Osteoblast (primary cell): ENCODE results near the gene EXOG. TPM values are rescaled to one million over a fixed set of nuclear protein-coding genes. Genes with fewer than 3 reads are reported as not detected.

ENCODE experiments used
- DNase-seq: peaks from one replicate; pipeline ENCODE4 v3.0.0; 2011; ENCODE audit warnings: low spot score, mixed read lengths; ENCODE audit not compliant: insufficient read length; ENCODE audit errors: missing footprints
- H2AFZ ChIP-seq: 2 replicates; pipeline ENCODE4 v1.6.0; 2011; ENCODE audit warnings: mild to moderate bottlenecking, low read length
- H3K27ac ChIP-seq: 2 replicates; pipeline ENCODE4 v1.5.1; 2011; ENCODE audit warnings: mild to moderate bottlenecking, low read depth, low read length, moderate library complexity
- H3K27me3 ChIP-seq: 2 replicates; pipeline ENCODE4 v1.6.0; 2012; ENCODE audit warnings: mild to moderate bottlenecking, control low read depth, inconsistent platforms, low read length, moderate library complexity; ENCODE audit not compliant: insufficient read depth
- H3K36me3 ChIP-seq: 2 replicates; pipeline ENCODE4 v1.5.1; 2011; ENCODE audit warnings: mild to moderate bottlenecking, low read length, control low read depth, moderate library complexity; ENCODE audit not compliant: insufficient read depth
- H3K4me1 ChIP-seq: 2 replicates; pipeline ENCODE4 v1.5.1; 2011; ENCODE audit warnings: mild to moderate bottlenecking, low read length, control low read depth, moderate library complexity; ENCODE audit not compliant: insufficient read depth
- H3K4me2 ChIP-seq: 2 replicates; pipeline ENCODE4 v1.6.0; 2011; ENCODE audit warnings: mild to moderate bottlenecking, low read length; ENCODE audit not compliant: insufficient read depth
- H3K4me3 ChIP-seq: fragments of 200-600 bp; sonication (generic); 3 replicates; pipeline ENCODE4 v1.5.1; 2012; ENCODE audit warnings: mild to moderate bottlenecking, low read length, inconsistent platforms; ENCODE audit not compliant: insufficient read depth
- H3K79me2 ChIP-seq: 2 replicates; pipeline ENCODE4 v1.6.0; 2012; ENCODE audit warnings: mild to moderate bottlenecking, low read length, control low read depth, inconsistent platforms; ENCODE audit not compliant: insufficient read depth
- H3K9me3 ChIP-seq: 2 replicates; pipeline ENCODE4 v1.5.1; 2011; ENCODE audit warnings: low read depth, low read length, control low read depth
- H4K20me1 ChIP-seq: 2 replicates; pipeline ENCODE4 v1.6.0; 2012; ENCODE audit warnings: mild to moderate bottlenecking, low read length, control low read depth; ENCODE audit not compliant: insufficient read depth
- CTCF ChIP-seq: IDR thresholded peaks from 2 replicates; pipeline ENCODE4 v1.5.1; 2011; ENCODE audit warnings: mild to moderate bottlenecking, low read depth, low read length, moderate library complexity; ENCODE audit errors: extremely low read depth
- total RNA-seq: library from RNA; depleted of rRNA; stranded (reverse); fragments of >200 nt; gene quantifications from 2 replicates; pipeline ENCODE4 v1.2.3, GENCODE V29; 2012

The EXOG gene
- total RNA-seq, 1 donor, result 14.5 TPM

DNA sequence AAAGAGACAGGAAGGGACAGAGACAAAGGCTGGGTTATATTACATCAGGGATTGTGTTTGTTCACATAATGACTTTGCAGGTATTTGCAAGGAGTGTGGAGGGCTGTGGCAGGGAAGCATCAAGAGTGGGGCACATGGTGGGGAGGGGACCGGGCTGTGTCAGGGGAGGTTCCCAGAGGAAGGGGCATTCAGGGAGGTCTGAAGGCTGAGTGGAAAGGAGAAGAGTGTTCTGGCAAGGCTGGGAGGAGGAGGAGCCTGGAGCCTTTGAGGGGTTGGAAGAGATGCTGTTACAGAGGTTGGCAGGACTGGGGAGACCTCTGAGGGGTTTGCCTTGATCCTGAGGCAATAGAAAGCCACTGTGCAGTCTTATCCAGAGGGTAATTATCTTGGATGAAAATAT, 49.4 kb downstream of the EXOG start:
- Histone ChIP-seq H3K4me1 (peaks cover 13% of the 10 kb centered on the region), H3K9me3 (no peaks in the 10 kb centered on the region), H2AFZ (no peak overlapping the region), H4K20me1 (peaks cover 7% of the 10 kb centered on the region), H3K4me2 (no peak overlapping the region), H3K27me3 (peaks cover 9% of the 10 kb centered on the region), H3K27ac (no peak overlapping the region), H3K79me2 (no peaks in the 10 kb centered on the region), H3K36me3 (no peaks in the 10 kb centered on the region), H3K4me3 (no peak overlapping the region)
- no peak for DNase-seq
- TF ChIP-seq CTCF, result no peak

GRCh38 chr3:38545983-38546382, 49.8 kb downstream of the EXOG start:
- TF ChIP-seq CTCF, result no peak
- no peak overlapping the region for H2AFZ ChIP-seq
- H3K4me3 ChIP-seq, result no peak overlapping the region
- H3K36me3 ChIP-seq, result no peaks in the 10 kb centered on the region
- H3K4me2 ChIP-seq, result no peak overlapping the region
- H3K79me2 ChIP-seq, result no peaks in the 10 kb centered on the region
- H3K4me1 ChIP-seq, result peaks cover 13% of the 10 kb centered on the region
- peaks cover 9% of the 10 kb centered on the region for H3K27me3 ChIP-seq
- no peak for DNase-seq
- no peaks in the 10 kb centered on the region for H3K9me3 ChIP-seq
- peaks cover 5% of the 10 kb centered on the region for H4K20me1 ChIP-seq
- no peak overlapping the region for H3K27ac ChIP-seq

DNA sequence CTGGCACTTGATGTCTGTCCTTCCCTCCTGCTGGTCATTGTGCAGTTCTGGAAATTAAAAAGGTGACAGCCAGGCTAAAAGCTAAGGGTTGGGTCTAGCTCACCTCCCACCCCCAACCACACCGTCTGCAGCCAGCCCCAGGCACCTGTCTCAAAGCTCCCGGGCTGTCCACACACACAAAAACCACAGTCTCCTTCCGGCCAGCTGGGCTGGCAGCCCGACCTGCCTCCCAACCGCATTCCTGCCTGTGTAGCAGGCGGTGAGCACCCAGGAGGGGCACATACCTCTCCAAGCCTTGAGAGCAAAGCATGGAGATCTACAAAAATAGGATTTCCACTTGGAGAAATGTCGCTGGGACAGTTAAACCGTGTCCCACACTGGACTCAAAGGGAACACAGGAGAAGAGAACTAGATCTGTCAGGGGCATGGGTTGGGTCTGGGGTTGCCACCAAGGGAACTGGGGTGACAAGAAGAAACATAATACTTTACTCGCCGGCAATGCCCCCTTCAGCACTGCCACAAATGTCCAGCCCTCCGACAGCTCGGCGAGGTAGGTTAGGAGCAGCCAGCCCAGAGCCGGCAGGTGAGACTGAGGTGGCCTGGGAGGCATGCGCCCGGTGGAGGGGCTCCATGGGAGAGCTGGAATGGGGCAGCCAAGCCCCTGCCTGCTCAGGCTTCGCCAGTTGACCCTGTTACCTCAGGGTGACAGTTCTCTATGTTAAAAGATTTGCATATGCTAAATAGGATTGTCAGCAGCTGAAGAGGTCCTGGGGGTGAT, 52.2 kb downstream of the EXOG start:
- H2AFZ ChIP-seq, result no peak overlapping the region
- no peak overlapping the region for H3K27ac ChIP-seq
- no peak for TF ChIP-seq CTCF
- H3K9me3 ChIP-seq, result no peaks in the 10 kb centered on the region
- H3K4me1 ChIP-seq, result no peaks in the 10 kb centered on the region
- peaks cover 3% of the 10 kb centered on the region for H4K20me1 ChIP-seq
- no peak for DNase-seq
- no peaks in the 10 kb centered on the region for H3K36me3 ChIP-seq
- H3K4me3 ChIP-seq, result no peak overlapping the region
- peaks cover 6% of the 10 kb centered on the region for H3K27me3 ChIP-seq
- H3K79me2 ChIP-seq, result no peaks in the 10 kb centered on the region
- H3K4me2 ChIP-seq, result no peak overlapping the region

DNA sequence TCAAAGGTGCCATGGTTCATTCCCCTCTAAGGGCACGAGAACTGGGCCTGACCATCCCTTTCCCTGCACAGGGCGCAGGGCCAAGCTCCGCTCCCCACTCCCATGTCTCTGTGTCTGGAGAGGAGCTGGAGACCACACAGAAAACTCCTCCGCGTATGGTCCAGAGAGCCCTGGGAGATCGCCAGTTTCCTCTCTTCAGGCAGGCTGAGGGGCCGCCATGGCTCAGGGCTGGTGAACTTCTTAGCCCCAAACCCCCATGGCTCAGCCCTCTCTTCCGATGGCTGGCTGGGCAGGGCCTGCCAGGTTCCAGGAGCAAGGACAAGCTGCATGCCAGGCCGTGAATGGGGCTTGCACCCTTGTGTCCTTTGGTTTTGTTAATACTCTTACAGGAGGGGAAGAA, 52.9 kb downstream of the EXOG start:
- no peaks in the 10 kb centered on the region for H3K4me1 ChIP-seq
- H3K79me2 ChIP-seq, result no peaks in the 10 kb centered on the region
- no peaks in the 10 kb centered on the region for H3K36me3 ChIP-seq
- no peak overlapping the region for H3K27ac ChIP-seq
- no peaks in the 10 kb centered on the region for H4K20me1 ChIP-seq
- no peak for DNase-seq
- H2AFZ ChIP-seq, result no peak overlapping the region
- H3K9me3 ChIP-seq, result no peaks in the 10 kb centered on the region
- TF ChIP-seq CTCF, result no peak
- no peak overlapping the region for H3K4me2 ChIP-seq
- peaks cover 5% of the 10 kb centered on the region for H3K27me3 ChIP-seq
- no peak overlapping the region for H3K4me3 ChIP-seq
